Neural crest cell (in vitro differentiated cells): Measurements from ENCODE around the gene PGLYRP1. TPM values are rescaled to one million over a fixed set of nuclear protein-coding genes. Genes with fewer than 3 reads are reported as not detected.
A peak's percentile ranks its signal among the peaks of the same experiment; 100 is the strongest.

Experiments used
- DNase-seq: peaks from one replicate; pipeline ENCODE4 v3.0.0; 2021; ENCODE audit warnings: low read depth, mixed read lengths, low spot score
- H3K27ac Mint-ChIP-seq: one replicate; pipeline ENCODE4 v1.8.0; 2021; ENCODE audit warnings: mild to moderate bottlenecking, mixed read lengths; ENCODE audit not compliant: unreplicated experiment
- H3K27me3 Mint-ChIP-seq: 2 replicates; pipeline ENCODE4 v1.8.0; 2021; ENCODE audit warnings: low read depth, mild to moderate bottlenecking, mixed read lengths
- H3K36me3 Mint-ChIP-seq: 2 replicates; pipeline ENCODE4 v1.8.0; 2021; ENCODE audit warnings: low read depth, mild to moderate bottlenecking, mixed read lengths
- H3K4me1 Mint-ChIP-seq: 2 replicates; pipeline ENCODE4 v1.8.0; 2021; ENCODE audit warnings: mixed read lengths
- H3K4me3 Mint-ChIP-seq: one replicate; pipeline ENCODE4 v1.8.0; 2021; ENCODE audit warnings: mild to moderate bottlenecking, mixed read lengths
- H3K9me3 Mint-ChIP-seq: 2 replicates; pipeline ENCODE4 v1.8.0; 2021; ENCODE audit warnings: mixed read lengths
- CTCF ChIP-seq: fragments of 200-600 bp; sonication (generic); conservative IDR thresholded peaks from 2 replicates; pipeline ENCODE4 v1.5.0; 2021; ENCODE audit warnings: antibody characterized with exemption, mild to moderate bottlenecking
- total RNA-seq: library from RNA; stranded (reverse); gene quantifications from 2 replicates; pipeline ENCODE4 v1.2.1, GENCODE V29; 2021

Gene PGLYRP1
- total RNA-seq, 1 donor from 2014 or later, result not detected

GRCh38 chr19:46022061-46022430 is 807 bp downstream of the PGLYRP1 start:
- peaks cover 8% of the 10 kb centered on the region for H3K27me3 Mint-ChIP-seq
- H3K9me3 Mint-ChIP-seq, result peaks cover 5% of the 10 kb centered on the region
- peak overlapping the region; percentile 62 for H3K27ac Mint-ChIP-seq
- no peak for TF ChIP-seq CTCF
- H3K4me1 Mint-ChIP-seq, result peaks cover under 1% of the 10 kb centered on the region
- H3K4me3 Mint-ChIP-seq, result peak overlapping the region; percentile 6
- H3K36me3 Mint-ChIP-seq, result peaks cover 8% of the 10 kb centered on the region
- DNase-seq, result no peak

DNA sequence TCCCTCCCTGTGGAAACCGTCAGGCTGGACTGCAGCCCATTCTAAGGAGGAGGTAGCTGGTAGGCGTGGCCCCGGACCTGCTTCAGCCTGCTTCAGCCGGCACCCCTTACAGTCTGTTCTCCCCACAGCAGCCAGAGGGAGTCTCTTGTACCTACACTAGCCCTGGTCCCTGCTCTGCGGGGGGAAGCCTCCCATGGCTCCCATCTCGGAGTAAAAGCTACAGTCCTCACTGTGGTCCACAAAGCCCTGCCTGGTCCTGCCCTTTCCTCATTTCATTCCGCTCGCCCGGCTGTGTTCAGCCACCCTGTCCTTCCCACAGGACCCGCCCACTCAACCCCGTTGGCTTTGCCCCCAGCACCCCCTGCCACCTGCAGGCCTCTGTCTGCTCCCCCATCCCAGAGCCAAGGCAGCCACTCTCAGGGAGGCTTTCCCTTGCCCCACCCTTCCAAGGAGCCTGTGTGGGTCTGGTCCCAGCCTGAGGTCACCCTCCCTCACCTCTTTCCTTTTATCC is 1.3 kb downstream of the PGLYRP1 start:
- H3K27ac Mint-ChIP-seq, result no peak overlapping the region
- DNase-seq, result no peak
- H3K27me3 Mint-ChIP-seq, result peaks cover 11% of the 10 kb centered on the region

GRCh38 chr19:46020819-46021125 is 2.1 kb downstream of the PGLYRP1 start:
- Mint-ChIP-seq H3K27me3 (peaks cover 17% of the 10 kb centered on the region), H3K36me3 (no peaks in the 10 kb centered on the region), H3K4me3 (no peak overlapping the region), H3K27ac (no peak overlapping the region), H3K9me3 (no peaks in the 10 kb centered on the region), H3K4me1 (peaks cover 9% of the 10 kb centered on the region)
- no peak for TF ChIP-seq CTCF
- no peak for DNase-seq

More for the DNA sequence above, 1.3 kb downstream of the PGLYRP1 start:
- TF ChIP-seq CTCF, result no peak
- Mint-ChIP-seq H3K4me1 (peaks cover 4% of the 10 kb centered on the region), H3K9me3 (peaks cover 5% of the 10 kb centered on the region), H3K36me3 (peaks cover 7% of the 10 kb centered on the region), H3K4me3 (no peak overlapping the region)

DNA sequence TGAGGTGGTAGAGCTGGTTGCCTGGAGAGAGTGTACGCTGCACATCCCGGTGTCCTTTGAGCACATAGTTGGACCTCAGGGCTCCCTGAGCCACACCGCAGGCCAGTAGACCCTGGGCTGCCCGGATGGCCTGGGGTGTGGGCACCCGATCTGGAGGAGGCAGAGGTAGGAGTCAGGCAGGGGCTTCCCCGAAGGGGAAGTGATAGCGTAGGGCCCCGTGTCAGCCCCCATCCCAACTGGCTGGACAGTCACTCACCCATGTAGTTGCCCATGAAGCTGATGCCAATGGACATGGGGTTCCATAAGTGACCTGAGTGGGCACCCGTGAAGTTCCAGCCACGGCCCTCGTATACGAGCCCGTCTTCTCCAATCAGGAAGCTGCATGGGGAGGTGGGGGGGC is 3.6 kb downstream of the PGLYRP1 start:
- H3K27me3 Mint-ChIP-seq, result peaks cover 30% of the 10 kb centered on the region
- no peak overlapping the region for H3K27ac Mint-ChIP-seq
- no peak for DNase-seq
- H3K4me1 Mint-ChIP-seq, result peaks cover 19% of the 10 kb centered on the region
- no peak overlapping the region for H3K4me3 Mint-ChIP-seq
- TF ChIP-seq CTCF, result no peak
- no peaks in the 10 kb centered on the region for H3K36me3 Mint-ChIP-seq
- H3K9me3 Mint-ChIP-seq, result no peaks in the 10 kb centered on the region

DNA sequence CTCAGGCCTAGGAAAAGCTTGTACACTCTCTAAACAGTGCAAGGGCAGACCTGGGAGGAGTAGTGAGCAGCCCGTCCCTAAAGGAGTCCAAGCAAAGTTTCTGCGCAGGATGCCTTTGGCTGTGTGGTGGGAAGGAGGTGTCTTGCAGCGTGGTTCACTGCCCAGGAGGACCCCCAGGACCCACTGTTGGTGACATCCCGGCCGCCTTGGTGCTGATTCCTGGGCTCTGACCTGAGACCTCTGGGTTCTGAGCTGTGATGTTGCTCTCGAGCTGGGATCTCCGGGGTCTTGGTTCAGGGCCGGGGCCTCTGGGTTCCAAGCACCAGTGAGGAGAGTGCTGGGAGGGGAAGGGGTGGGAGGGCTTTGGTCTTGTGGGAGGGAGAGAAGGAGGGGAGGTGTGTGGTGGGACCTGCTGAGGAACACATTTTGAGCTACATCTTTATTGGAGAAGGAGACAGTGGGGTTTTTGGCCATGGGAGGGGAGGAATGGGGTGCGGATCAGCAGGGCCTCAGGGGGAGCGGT is 4.1 kb downstream of the PGLYRP1 start:
- no peaks in the 10 kb centered on the region for H3K36me3 Mint-ChIP-seq
- H3K4me3 Mint-ChIP-seq, result no peak overlapping the region

More for the DNA sequence above, 4.1 kb downstream of the PGLYRP1 start:
- Mint-ChIP-seq H3K4me1 (peaks cover 20% of the 10 kb centered on the region), H3K27ac (no peak overlapping the region), H3K9me3 (no peaks in the 10 kb centered on the region), H3K27me3 (peaks cover 35% of the 10 kb centered on the region)
- no peak for TF ChIP-seq CTCF
- no peak for DNase-seq
